RWPE2 (cell line): ENCODE data around the gene ZKSCAN3.
A peak's percentile ranks its signal among the peaks of the same experiment; 100 is the strongest.

ENCODE experiments used
- ATAC-seq: fragments of 200-7000 bp; cut with Tn5 transposase; 3 replicates; pipeline ENCODE4 v1.9.1; 2021; ENCODE audit warnings: low read depth
- DNase-seq: peaks from one replicate; pipeline ENCODE4 v3.0.0-alpha.2; 2020; ENCODE audit warnings: low spot score
- H3K27ac ChIP-seq: fragments of 450-650 bp; 2 replicates; pipeline ENCODE4 v1.5.1; 2017; ENCODE audit warnings: mild to moderate bottlenecking; ENCODE audit not compliant: poor library complexity, severe bottlenecking
- H3K27me3 ChIP-seq: fragments of 250-450 bp; sonication (Bioruptor Pico); 2 replicates; pipeline ENCODE4 v1.5.1; 2021; ENCODE audit warnings: mild to moderate bottlenecking, moderate library complexity; ENCODE audit not compliant: insufficient read depth, poor library complexity, severe bottlenecking
- H3K36me3 ChIP-seq: fragments of 250-450 bp; sonication (Bioruptor Pico); 2 replicates; pipeline ENCODE4 v1.5.1; 2020; ENCODE audit warnings: low read depth, mild to moderate bottlenecking, moderate library complexity
- H3K4me1 ChIP-seq: fragments of 250-450 bp; sonication (Bioruptor Pico); 2 replicates; pipeline ENCODE4 v1.5.1; 2021; ENCODE audit warnings: mild to moderate bottlenecking, moderate library complexity; ENCODE audit not compliant: insufficient read depth, poor library complexity, severe bottlenecking
- H3K4me3 ChIP-seq: fragments of 250-450 bp; sonication (Bioruptor Pico); 2 replicates; pipeline ENCODE4 v1.5.1; 2021; ENCODE audit warnings: mild to moderate bottlenecking, moderate library complexity; ENCODE audit not compliant: severe bottlenecking
- H3K9me3 ChIP-seq: fragments of 250-450 bp; sonication (Bioruptor Pico); 2 replicates; pipeline ENCODE4 v1.5.1; 2021; ENCODE audit warnings: mild to moderate bottlenecking, moderate library complexity; ENCODE audit not compliant: severe bottlenecking
- CTCF ChIP-seq: fragments of 450-650 bp; IDR thresholded peaks from one replicate; pipeline ENCODE4 v1.5.1; 2017; ENCODE audit warnings: mild to moderate bottlenecking, moderate library complexity; ENCODE audit not compliant: poor library complexity, severe bottlenecking

Gene ZKSCAN3

GRCh38 chr6:28343898-28344677, 5.7 kb upstream of the ZKSCAN3 start:
- no peaks in the 10 kb centered on the region for H3K36me3 ChIP-seq
- ATAC-seq (no peak), DNase-seq (no peak)
- peaks cover under 1% of the 10 kb centered on the region for H3K4me1 ChIP-seq
- no peaks in the 10 kb centered on the region for H3K9me3 ChIP-seq
- no peak for TF ChIP-seq CTCF
- H3K27ac ChIP-seq, result no peak overlapping the region
- H3K27me3 ChIP-seq, result no peaks in the 10 kb centered on the region
- no peak overlapping the region for H3K4me3 ChIP-seq

- ATAC-seq, result no peak
These were observed 4.5 kb upstream of the ZKSCAN3 start for GRCh38 chr6:28345201-28345600.

GRCh38 chr6:28347119-28347518, 2.6 kb upstream of the ZKSCAN3 start:
- no peak for TF ChIP-seq CTCF
- H3K9me3 ChIP-seq, result peaks cover 2% of the 10 kb centered on the region
- H3K27ac ChIP-seq, result no peak overlapping the region
- H3K36me3 ChIP-seq, result no peaks in the 10 kb centered on the region
- peaks cover 16% of the 10 kb centered on the region for H3K4me1 ChIP-seq
- no peaks in the 10 kb centered on the region for H3K27me3 ChIP-seq
- H3K4me3 ChIP-seq, result no peak overlapping the region
- DNase-seq (no peak), ATAC-seq (no peak)

More at GRCh38 chr6:28345201-28345600, 4.5 kb upstream of the ZKSCAN3 start:
- TF ChIP-seq CTCF, result no peak
- Histone ChIP-seq H3K27me3 (no peaks in the 10 kb centered on the region), H3K4me1 (peaks cover 3% of the 10 kb centered on the region), H3K4me3 (no peak overlapping the region), H3K27ac (no peak overlapping the region), H3K36me3 (no peaks in the 10 kb centered on the region), H3K9me3 (no peaks in the 10 kb centered on the region)
- DNase-seq, result no peak

- Histone ChIP-seq H3K27me3 (no peaks in the 10 kb centered on the region), H3K4me1 (peaks cover 20% of the 10 kb centered on the region), H3K9me3 (peaks cover 2% of the 10 kb centered on the region), H3K36me3 (no peaks in the 10 kb centered on the region), H3K4me3 (peak overlapping the region; percentile 53), H3K27ac (peak overlapping the region; percentile 53)
- no peak for DNase-seq
- no peak for TF ChIP-seq CTCF
- ATAC-seq, result no peak
These were observed 329 bp upstream of the ZKSCAN3 start for GRCh38 chr6:28349344-28349891.

GRCh38 chr6:28351087-28351486, 1.3 kb downstream of the ZKSCAN3 start:
- Histone ChIP-seq H3K9me3 (peaks cover 2% of the 10 kb centered on the region), H3K4me1 (peaks cover 22% of the 10 kb centered on the region), H3K36me3 (no peaks in the 10 kb centered on the region), H3K27ac (no peak overlapping the region), H3K27me3 (no peaks in the 10 kb centered on the region), H3K4me3 (peak overlapping the region; percentile 53)
- TF ChIP-seq CTCF, result no peak
- ATAC-seq (no peak), DNase-seq (no peak)
